ENCODE results near the gene PARD3.

The PARD3 gene

GRCh38 chr10:34323192-34323591, 491.9 kb downstream of the PARD3 start:
- DNase-seq = no peak

GRCh38 chr10:34320265-34320664, 494.8 kb downstream of the PARD3 start:
- DNase-seq = no peak

GRCh38 chr10:34319197-34319846, 495.8 kb downstream of the PARD3 start:
- no peak for DNase-seq

- DNase-seq = no peak
These were observed 498.9 kb downstream of the PARD3 start for GRCh38 chr10:34316154-34316553.

GRCh38 chr10:34314457-34314856, 500.6 kb downstream of the PARD3 start:
- no peak for DNase-seq

- no peak for DNase-seq
These were observed 501.2 kb downstream of the PARD3 start for GRCh38 chr10:34313888-34314287.

- DNase-seq = no peak
These were observed 501.7 kb downstream of the PARD3 start for GRCh38 chr10:34313353-34313752.

GRCh38 chr10:34311679-34312078, 503.4 kb downstream of the PARD3 start:
- DNase-seq = no peak

- DNase-seq = no peak
These were observed 504.9 kb downstream of the PARD3 start for GRCh38 chr10:34310234-34310633.

GRCh38 chr10:34305189-34305588, 509.9 kb downstream of the PARD3 start:
- DNase-seq = no peak

GRCh38 chr10:34303022-34303421, 512.1 kb downstream of the PARD3 start:
- DNase-seq = no peak

GRCh38 chr10:34299105-34299611, 515.9 kb downstream of the PARD3 start:
- DNase-seq = peak; percentile 10 to 89

- DNase-seq = no peak
These were observed 516.7 kb downstream of the PARD3 start for GRCh38 chr10:34298346-34298818.

- no peak for DNase-seq
These were observed 517.4 kb downstream of the PARD3 start for GRCh38 chr10:34297541-34298345.

- DNase-seq = no peak
These were observed 520.0 kb downstream of the PARD3 start for GRCh38 chr10:34295142-34295548.

GRCh38 chr10:34294137-34294536, 521.0 kb downstream of the PARD3 start:
- DNase-seq = no peak

- DNase-seq = no peak
These were observed 522.4 kb downstream of the PARD3 start for GRCh38 chr10:34292675-34293074.

- DNase-seq = no peak
These were observed 522.9 kb downstream of the PARD3 start for GRCh38 chr10:34292194-34292565.

- no peak for DNase-seq
These were observed 523.5 kb downstream of the PARD3 start for GRCh38 chr10:34291466-34292193.

- no peak for DNase-seq
These were observed 524.5 kb downstream of the PARD3 start for GRCh38 chr10:34290412-34291081.

- no peak for DNase-seq
These were observed 526.5 kb downstream of the PARD3 start for GRCh38 chr10:34288634-34289033.

GRCh38 chr10:34286136-34286739, 528.9 kb downstream of the PARD3 start:
- DNase-seq = no peak
